NCI-H526 (cell line): Measurements from ENCODE around the gene GASK1A.

Source experiments
- DNase-seq, 2 experiments: peaks; one replicate each; lab custom pipeline; 2025; lab: John Stamatoyannopoulos, UW

Gene GASK1A

DNA sequence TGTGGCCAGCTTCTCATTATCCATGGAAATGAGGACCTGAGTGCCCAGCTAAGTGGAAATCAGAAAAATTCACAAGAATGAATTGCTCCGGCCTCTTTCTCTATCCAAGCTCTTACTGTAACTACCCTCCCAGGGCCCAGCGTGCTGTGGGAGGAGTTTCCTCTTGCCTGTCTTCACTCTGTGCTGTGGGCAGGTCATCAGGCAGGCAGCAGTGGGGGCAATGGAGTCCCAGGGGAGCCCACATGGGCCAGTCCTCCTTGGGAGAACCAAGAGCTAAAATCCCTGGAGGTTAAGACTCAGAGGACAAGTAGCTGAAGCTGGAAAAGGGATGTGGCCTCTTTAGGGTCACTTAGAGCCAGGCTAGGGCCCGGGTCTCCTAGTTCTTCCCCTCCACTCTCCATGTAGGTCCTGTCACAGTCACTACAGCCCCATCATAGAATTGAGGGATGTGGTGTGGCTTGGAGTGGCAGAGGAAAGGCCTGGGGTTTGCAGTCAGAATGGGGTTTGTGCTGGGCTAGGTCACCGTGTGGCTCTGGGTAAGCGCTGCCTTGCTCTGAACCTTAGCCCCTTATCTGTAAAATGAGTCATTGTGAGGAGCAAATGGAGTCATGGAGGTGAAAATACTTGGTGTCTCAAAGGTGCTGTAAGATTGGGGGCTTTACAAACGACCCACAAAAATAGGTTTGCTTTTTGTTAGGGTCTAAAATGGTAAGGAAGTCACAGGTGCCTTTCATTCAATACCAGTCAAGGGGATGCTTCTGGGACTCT is 3.7 kb downstream of the GASK1A start:
- no peak for DNase-seq

DNA sequence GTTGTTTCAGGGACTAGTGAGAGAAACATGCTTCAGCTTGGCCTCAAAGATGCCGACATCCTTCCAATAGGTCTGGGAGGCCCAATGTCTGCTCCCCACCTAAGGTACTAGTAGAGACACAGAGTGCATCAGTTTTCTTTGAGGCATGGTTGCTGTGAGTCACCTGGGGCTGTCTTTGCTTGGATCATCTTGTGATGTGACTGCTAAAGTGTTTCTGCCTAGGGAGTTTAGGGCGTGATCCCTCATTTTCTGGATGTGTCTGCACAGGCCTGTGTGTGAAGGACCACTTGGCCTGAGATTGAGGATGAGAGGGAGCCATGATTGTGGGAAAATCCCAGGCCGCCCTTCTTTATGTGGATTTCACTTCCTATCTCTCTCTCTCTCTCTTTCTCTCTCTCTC is 4.8 kb downstream of the GASK1A start:
- DNase-seq = no peak

DNA sequence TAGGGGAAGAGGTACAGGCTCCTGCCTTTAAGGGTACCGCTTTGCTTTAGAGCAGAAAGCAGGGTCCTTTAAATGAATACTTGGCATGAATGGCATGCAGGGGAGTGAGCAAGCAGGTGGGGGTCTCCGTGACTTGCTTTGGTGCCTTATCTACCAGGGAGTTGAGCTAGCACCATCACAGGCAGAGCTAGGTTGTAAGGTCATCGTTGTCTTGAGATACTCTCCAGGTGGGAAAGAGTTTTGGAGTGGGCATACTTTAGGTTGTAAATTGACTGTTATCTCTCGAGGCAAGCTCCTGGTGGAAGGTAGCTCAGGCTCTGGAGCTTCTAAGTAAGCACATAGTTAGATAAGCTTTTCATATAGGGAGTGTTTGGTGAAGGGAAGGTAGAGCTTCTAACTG is 5.6 kb downstream of the GASK1A start:
- DNase-seq = no peak

DNA sequence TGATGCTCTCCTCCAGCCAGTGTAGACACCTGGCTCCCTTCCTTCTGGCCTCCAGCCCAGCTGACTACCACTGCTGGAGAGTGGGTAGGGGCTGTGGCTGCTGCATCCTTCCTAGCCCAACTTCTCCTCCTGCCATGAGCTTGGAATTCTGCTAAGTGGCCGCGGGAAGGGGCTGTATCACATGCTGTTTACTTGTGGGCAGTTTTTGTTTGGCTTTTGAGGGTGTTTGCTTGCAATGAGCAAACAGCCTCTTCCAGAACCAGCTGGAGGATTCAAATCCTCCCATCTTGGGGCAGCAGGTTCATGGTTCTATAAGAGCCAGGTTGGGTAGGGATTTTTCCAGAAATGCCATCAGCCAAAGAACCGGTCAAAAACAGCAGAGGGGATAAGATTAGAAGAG is 9.0 kb downstream of the GASK1A start:
- no peak for DNase-seq

DNA sequence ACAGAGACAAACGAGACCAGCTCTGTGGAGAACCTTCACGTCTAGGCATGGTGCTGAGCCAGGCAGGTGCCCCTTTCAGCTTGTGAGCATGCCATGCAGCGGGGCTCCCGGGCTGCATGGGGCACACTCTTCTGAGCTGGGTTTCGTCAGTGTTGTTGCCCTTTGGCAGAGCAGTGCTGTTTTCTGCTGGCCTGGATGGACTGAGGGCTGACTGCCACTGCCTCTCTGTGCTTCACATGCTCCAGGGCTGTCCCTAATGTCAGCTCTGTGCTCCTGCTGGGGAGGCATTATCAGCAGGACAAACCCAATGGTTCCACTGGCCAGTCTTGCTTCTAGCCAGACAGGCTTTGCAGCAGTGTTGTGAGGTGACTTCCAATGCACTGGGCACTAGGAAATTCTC is 9.5 kb downstream of the GASK1A start:
- DNase-seq = no peak

DNA sequence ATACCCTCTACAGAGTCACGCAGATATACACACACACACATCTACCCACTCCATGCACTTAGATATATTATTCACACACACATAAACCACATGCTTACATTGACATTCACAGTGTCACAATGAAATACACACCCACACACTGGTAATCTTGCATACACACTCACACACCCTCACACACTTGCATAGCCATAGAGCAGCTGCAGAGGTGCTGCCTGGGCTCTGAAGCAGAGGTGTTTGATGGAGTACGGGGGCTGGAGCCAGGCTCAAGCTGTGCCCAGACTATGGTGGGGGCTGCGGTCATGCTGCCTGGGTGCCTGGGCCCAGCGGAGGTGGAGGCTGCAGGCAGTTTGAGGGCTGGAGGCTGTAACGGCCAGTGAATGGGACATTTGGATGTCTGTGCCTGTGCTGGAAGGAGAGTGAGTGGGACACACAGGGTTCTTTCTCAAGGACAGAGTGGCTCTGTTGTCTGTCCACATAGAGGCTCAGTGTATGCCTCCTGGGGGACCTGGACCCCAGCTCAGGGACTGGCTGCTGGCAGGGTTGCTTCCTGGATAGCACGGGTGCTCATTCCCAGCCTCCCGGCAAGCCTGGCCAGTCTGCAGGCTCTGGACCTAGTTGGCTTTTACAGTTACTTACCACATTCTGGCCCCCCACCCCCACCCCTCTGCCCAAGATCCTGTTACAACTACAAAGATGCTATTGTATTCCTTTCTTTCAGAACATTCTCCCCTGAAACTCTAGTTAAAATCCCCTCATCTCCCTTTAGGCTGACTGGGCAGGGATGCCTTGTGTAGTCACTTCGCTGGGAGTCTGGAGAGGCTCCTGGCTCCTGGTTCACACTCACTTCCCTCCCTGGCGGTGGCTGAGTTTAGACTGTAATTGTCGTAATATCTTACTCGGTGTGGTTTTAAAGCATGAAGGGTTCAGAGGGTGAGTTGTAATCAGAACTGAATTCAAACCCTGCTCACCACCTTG is 12.5 kb downstream of the GASK1A start:
- DNase-seq = peak; percentile 49 to 65

DNA sequence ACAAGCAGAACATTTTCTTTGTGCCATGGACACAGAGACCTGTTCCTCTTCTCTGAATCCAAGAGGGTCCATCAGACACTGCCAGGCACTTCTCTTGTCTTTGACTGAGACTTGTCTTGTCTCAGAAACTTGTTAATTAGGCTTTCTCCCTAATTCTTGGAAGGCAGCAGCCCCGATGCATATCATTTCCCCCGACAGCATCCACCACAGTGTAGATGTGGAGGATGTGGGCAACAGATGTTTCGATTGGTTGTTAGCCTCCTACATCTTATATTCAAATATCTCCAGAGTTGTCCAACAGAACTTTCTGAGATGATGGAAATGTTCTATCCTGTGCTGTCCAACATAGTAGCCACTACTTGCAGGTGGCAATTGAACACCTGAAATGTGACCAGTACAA is 15.5 kb downstream of the GASK1A start:
- no peak for DNase-seq

DNA sequence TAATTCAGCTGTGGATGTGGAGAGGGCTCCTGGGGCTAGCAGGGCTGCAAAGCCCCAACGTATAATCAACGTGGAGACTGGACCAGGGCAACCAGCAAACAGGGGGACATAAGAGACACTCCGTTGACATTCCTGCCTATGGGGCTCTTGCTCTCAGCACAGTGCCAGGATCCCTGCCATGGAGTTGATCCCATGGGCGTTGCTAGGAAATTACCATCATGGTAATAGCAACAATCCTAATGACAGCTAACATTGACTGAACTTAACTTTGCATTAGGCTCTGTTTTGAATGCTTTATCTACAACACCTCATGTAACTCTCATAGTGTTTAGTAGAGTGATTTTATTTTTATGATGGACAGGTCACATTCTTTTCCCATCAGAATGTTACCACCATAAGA is 16.9 kb downstream of the GASK1A start:
- DNase-seq = no peak

DNA sequence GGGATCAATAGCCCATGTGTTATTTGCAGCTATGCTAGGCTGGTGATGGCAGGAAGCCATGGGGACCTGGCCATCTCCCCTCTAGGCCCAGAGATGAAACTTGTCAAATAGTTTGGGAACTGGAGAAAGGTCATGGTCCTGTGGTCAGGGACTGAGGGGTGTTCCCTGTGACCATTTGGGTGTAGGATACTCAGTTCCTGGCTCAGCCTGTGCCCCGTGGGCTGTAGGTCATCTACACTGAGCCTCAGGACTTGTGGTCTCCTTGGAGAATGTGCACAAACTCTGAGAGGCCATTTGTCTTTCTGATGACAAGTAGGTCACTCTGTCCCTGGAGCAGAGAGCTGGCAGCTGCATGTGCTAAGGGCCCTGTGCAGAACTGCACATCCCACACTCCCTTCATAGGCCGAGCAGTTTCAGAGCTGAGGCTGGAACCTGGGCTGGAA is 17.5 kb downstream of the GASK1A start:
- no peak for DNase-seq

DNA sequence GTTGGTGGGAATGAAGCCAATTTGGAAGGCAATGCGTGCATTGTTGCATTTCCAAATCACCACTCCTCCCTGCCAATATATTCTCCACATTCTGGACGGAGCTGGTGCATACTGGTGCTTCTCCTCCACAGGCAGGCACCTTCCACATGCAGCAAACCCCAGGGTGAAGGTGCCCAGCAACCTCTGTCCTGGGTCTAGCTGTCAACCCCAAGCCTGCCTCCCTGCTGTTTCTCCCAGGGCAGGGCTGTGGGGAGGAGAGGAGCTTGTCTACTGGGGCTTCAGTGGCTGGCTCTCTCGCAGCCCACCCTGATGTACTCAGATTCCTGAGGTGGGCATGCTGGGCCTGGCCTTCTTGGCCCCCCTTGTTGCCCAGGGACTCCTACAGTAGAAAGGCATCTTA is 20.1 kb downstream of the GASK1A start:
- no peak for DNase-seq

DNA sequence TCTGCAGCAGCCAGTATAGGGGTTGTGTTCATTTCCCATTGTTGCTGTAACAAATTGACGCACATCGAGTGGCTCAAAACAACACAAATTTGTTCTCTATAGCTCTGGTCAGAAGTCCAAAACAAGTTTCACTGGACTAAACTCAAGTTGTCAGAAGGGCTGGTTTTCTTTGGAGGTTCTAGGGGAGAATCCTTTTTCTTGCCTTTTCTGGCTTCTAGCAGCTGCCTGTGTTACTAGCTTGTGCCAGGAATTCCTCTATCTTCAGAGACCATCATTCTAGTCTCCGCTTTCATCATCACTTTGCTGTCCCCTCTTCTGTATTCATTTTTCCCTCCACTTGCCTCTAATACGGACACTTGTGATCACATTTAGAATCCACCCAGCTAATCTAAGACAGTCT is 20.5 kb downstream of the GASK1A start:
- no peak for DNase-seq

DNA sequence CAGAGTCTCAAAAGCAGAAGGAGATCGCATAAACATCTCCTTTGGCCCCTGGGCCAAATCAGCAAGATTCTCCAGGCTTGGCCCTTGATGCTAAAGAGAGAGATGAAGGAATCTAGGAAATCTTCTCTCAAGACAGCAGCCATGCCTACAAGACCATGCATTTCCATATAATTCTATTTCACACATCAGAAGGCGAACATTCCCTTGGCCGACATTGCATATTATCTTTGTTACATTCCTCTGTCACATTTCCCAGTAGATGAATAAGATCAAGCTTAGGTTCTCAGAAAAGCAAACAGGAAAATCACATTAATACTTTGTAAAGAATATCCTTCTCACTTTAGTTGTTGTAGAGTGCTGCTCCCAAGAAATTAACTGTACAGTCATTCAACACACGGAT is 21.3 kb downstream of the GASK1A start:
- no peak for DNase-seq

DNA sequence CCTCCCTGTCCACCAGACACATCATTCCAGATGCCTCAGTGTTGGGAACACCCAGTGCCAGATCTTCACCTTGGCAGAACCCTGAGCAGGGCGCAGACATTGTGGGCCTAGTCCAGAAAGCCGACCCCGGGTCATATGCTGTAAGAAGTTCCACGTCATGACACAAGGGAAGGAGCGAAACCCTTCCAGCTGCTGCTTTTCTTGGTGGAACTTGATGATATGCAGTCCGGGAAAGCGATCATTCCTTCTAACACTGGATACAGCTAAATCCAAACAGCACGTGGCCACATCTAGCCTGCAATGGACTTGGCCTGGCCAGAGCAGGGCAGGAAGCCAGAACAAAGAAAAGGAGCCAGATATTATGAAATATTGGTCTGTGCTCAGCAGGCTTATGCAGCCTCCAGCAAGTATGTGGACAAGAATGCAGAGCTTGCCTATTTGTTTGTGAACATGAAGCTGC is 22.0 kb downstream of the GASK1A start:
- DNase-seq = no peak

DNA sequence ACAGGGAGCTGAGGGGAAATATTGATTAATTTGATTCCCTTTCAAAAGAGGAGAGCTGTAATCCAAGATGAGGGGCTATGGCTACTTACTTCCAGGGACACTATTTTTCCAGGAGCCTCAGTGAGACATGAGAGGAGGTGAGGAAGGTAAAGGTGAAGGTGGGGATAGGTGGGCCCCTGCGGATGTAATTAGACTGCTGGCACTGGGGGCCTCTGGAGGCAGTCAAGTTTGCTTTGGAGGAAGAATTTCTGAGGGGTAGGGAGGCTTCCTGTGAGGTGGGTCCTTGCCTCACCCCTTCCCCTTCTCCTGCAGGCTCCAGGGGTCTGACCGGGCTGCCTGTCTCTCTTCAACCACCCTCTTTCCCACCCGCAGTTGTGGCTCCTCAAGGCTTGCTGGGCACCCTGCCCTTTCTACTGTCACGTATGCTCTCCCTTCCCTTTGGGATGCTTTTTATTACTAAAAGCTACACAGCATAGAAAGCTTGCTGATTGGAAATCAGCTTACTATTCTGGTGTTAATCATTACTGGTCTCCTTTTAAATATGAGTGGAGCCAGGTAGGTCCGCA is 22.5 kb downstream of the GASK1A start:
- no peak for DNase-seq

DNA sequence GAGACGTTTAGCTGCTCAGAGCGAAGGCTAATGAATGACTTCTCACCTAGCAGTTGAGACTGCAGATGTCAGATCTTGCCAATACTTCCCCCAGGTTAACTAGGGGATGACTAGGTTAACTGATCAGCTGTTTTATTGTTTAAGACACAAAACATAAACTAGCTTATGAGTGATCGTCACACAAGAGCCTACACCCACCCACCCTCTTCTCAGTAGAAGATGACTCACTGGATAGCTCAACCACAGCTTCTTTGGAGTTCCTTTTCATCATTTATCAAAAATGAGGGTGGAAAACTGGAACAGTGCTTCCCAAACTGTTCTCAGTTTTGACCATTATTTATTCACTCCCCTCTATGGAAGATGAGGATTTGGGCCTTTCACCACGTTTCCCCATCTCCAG is 25.2 kb downstream of the GASK1A start:
- no peak for DNase-seq

DNA sequence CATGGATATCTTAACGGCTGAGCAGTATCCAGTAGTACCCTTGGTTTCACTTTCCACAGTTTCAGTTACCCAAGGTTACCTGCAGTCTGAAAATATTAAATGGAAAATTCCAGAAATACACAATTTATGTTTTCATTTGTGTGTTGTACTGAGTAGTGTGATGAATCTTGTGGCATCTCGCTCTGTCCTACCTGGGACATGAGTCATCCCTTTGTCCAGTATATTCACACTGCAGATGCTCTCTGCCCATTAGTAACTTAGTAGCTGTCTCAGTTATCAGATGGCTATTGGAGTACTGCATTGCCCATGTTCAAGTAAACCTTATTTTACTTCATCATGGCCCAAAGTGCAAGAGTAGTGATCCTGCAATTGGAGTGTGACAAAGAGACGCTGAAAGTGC is 26.1 kb downstream of the GASK1A start:
- no peak for DNase-seq

DNA sequence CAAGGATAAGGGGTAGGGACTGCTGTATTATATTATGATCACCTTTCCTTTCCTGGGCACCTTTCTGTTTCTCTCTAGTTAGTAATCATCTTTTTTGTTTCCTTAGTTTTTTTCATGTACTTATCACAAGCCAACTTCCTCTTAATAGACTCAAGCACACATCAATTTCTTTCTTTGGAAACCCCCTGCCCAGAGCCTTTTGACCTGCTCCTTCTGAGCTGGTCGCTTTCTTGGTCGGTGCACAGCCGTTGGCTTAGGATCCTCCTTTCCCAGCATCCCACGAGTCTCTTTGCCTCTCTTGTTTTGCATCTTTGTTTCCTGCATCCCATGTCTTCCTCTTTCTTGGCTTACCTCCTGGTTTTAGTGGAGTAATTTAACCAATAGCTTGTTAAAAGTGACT is 26.9 kb downstream of the GASK1A start:
- no peak for DNase-seq

DNA sequence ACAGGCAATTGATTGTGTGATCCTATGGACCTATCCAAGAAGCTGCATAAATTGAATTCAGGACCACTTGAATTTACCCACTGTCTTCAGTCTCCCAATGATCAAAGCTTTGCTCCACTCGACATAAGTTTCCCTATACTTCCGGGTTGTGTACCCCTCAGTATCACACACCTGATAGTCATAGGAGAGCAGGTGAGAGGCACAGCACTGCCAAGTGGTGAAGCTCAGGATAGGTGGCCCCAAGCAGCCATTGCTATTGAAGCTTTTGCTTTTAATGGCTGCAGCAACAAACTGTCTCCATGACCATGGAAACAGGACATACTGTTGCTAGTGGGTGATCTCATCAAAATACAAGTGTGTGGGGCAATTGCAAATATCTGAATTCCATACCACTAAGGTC is 27.7 kb downstream of the GASK1A start:
- DNase-seq = no peak

DNA sequence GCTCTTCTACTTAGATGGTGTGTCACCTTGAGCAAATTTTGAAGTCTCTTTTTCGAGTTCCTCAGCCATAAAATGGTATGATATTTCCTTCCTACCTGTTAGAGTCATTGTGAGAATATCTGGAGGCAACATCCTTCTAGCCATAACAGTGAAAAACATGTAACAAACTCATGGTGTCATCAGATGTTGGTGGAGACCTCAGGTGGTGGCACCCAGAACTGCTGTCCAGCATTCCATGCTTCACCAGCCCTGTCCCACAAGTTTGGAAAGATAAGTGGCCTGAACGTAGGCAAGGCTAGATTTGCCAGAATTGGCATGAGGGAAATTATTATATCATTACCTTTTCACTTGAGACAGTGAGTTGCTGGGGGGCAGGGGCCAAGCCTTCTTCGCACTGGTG is 30.4 kb downstream of the GASK1A start:
- no peak for DNase-seq

DNA sequence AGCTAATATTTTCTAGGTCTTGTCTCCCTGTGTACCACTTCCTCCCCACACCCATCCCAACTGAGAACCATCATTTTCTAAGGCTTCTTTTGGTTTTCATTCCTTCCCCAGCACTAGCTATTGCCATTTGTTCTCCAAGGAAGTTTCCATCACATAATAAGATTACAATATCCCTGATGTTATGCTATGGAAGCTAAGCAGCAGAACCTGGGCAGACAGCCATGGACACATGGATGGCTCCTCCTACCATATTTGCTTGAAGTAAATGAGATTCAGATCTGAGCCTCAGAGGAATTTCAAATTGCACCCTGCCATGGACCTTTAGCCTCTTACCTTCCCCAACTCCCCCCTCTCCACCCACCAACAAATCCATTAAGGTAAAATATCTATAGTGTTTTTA is 31.5 kb downstream of the GASK1A start:
- DNase-seq = no peak

DNA sequence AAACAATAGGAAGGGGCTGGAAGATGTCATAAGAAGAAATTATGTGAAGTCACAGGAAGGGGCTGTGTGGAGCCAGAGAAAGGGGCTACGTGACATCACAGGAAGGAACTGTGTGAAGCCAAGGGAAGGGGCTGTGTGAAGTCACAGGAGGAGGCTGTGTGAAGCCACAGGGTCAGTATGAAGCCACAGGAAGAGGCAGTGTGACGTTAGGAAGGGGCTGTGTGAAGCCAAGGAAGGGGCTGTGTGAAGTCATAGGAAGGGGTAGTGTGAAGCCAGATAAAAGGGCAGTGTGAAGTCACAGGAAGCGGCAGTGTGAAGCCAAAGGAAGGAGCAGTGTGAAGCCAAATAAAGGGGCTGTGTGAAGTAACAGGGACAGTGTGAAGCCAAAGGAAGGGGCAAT is 32.5 kb downstream of the GASK1A start:
- no peak for DNase-seq

DNA sequence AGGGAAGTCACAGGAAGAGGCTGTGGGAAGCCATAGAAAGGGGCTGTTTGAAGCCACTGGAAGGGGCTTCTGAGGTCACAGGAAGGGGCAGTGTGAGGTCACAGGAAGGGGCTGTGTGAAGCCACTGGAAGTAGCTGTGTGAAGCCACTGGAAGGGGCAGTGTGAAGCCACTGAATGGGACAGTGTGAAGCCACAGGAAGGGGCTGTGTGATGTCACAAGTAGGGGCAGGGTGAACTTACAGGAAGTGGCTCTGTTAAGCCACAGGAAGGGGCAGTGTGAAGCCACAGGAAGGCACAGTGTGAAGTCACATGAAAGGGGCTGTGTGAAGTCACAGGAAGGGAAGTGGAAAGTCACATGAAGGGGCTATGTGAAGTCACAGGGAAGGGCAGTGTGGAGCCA is 33.1 kb downstream of the GASK1A start:
- DNase-seq = no peak

DNA sequence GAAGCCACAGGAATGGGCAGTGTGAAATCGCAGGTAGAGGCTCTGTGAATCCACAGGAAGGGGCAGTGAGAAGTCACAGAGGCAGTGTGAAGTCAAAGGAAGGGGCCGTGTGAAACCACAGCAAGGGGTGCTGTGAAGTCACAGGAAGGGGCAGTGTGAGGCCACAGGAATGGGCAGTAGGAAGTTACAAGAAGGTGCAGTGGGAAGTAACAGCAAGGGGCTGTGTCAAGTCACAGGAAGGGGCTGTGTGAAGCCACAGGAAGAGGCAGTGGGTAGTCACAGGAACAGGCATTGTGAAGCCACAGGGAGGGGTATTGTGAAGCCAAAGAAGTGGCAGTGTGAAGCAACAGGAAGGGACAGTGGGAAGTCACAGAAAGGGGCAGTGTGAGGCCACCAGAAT is 34.1 kb downstream of the GASK1A start:
- no peak for DNase-seq
